Dedifferentiated amniotic fluid mesenchymal stem cell (primary cell): ENCODE data around the gene NDUFV1.
"Not testable (repeated sequence)": the region's sequence is repeated elsewhere in the genome, so short reads cannot be mapped to it uniquely, and the experiment has no call there.

ENCODE experiments used
- DNase-seq: peaks from one replicate; pipeline ENCODE4 v3.0.0-alpha.2; 2016; ENCODE audit errors: extremely low spot score

The NDUFV1 gene

GRCh38 chr11:67627812-67628624 is 21.3 kb downstream of the NDUFV1 start:
- DNase-seq = no peak

- DNase-seq = no peak
Measured at GRCh38 chr11:67628710-67629385, 22.1 kb downstream of the NDUFV1 start.

GRCh38 chr11:67629386-67630227 is 22.9 kb downstream of the NDUFV1 start, which contains the start of gene NUDT8:
Gene NUDT8, minus strand, starts transcription at chr11:67629937. Its CDS starts 26 bp downstream, at chr11:67629911.
- peak; percentile 71 for DNase-seq

DNA sequence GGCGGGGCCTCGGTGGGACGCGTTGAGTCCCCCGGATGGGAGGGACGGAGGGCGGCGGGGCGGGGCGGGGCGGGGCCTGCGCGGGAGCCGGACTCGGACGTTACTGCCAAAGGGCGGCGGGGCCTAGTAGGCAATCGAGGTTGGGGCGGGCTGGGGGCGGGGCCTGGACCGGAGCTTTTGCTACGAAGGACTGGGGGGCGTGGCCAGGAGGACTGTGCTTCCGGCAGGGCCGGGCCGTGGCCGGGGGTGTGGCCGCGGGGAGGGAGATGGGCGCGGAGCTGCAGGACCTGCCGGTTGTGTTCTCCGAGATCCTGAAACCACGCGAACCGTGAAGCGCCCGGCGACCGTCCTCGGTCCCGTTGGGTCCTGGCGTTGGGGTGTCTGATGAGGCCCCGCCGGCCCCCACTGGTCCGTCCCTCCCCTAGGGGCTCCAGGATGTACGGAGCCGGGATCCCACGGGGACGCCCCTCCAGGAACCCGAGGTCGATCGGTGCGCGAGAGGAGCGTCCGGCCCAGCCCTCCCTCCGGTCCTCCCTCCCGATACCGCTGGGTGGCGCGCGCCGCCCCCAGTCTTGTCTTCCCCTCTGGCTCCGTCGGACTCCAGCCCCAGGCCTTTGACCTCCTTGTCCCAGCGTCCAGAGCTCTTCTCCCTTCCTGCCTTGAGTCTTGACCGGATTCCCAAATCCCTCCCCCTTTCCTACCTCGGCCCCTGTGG is 23.6 kb downstream of the NDUFV1 start:
- DNase-seq = peak; percentile 97

GRCh38 chr11:67630943-67631331 is 24.2 kb downstream of the NDUFV1 start:
- no peak for DNase-seq

DNA sequence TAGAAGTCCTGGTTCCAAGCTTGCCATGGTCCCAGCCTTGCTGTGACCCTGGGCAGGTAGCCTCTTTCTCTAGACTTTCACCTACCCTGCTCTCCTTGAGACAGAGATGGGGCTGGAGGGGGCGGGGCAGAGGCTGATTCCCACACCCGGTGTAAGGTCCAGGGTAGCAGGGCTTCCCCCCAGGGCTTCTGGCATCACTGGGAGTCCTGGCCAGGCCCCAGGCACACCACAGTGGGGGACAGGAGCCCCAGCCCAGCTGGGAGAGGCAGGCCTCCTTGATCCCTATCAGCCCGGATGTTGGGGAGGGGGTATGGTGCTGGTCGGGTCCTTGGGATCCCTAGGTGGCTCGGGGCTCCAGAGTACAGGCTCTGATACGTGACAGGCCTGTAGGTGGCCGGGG is 24.7 kb downstream of the NDUFV1 start:
- no peak for DNase-seq

- DNase-seq = no peak
Measured at GRCh38 chr11:67631853-67632174, 25.1 kb downstream of the NDUFV1 start.

DNA sequence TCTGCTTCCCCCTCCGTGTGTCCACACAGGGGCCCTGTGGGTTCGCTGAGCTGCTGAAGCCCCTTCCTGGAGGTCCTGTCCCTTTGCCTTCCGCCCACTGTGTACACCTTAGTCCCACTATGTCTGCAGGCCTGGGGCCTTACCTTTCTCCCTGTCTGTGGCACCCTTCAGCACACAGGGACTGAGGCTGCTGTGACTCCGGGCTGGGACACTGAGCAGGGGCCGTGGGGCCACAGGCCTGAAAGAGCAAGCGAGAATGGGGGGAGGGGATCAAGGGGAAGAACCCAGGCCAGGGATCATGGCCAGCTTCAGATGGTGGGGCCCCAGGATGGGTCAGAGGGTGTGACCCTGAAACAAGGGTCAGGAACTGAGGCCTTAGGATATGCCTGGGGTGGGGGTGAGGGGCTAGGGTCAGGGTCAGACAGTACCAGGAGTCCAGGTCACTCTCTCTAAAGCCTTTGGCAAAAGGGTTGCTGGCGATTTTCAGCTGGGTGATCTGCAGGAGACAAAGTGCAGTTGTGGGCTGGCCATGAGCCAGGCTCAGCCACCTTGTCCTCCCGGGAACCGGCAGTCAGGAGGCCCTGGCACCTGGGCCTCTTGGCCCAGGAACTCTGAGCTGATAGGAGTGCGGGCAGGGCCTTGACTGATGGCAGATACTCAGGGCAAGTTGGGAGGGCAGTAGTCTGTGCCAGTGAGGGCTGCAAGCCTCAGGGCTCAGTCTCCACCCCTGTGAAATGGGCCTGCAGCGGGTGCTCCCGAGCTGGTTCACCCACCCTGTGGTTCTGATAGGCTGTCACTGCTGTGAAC is 25.6 kb downstream of the NDUFV1 start:
- no peak for DNase-seq

DNA sequence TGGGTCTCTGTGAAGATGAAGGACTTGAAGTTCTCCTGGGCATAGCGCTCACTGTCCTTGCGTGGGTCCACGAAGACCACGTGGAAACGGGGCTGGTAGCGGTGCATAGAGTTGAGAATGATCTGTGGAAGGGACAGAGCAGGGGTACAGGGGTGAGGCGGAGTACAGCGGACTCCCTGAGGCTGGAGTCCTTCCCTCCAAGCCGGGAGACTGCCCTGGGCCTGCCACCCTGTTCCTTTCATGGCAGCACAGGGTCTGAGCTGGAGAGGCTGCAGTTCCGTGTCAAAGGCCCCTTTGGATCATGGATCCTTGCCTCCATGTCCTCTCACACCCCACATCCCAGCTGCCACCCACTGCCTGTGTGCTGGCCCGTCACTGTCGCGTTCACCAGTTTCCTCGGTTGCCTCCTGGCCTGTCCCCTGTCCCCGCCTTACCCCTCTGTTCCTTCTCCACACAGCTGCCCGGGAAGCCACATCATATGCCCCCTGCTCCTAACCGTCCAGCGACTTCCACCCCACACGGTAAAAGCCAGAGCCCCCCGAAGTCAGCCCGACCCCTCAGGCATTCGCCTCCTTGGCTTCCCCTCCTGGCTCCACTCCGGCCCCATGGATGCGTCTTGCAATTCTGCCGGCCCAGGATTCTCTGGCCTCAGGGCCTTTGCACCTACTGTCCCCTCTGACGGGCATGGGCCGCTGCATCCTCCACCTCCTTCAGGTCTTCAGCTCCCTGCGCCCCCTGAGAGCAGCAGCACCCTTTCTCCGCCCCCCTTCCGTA is 26.4 kb downstream of the NDUFV1 start:
- DNase-seq = no peak

DNA sequence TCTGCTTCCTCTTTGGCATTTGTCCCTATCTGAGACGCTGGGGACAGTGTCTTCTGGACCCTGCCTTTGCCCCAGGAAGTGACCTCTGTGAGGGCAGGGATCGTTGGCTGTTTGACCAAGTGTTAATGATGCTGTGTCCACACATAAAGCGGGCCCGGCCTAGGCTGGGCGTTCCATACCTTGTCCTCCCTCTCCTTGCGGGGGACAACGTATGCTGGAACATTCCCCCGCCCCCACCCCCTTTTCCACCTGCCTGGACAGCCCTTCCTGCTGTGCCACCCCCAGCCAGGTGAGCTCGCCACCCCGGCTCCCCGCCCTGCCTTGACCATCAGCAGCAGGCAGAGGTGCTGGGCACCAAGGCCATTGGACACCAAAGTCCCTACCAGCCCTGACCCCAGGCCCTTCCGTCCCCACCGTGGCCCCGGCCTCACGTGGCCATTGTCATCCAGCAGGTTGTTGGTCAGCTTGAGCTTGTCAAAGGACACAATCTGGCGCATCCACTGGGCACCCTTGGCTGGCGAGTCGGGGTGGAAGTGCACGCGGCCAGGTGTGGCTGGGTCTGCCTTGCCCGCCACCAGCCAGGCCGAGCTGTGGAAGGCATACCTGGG is 27.1 kb downstream of the NDUFV1 start:
- DNase-seq = no peak

- no peak for DNase-seq
Measured at GRCh38 chr11:67634366-67635230, 27.9 kb downstream of the NDUFV1 start.

- DNase-seq = no peak
Measured at GRCh38 chr11:67635231-67635521, 28.4 kb downstream of the NDUFV1 start.

DNA sequence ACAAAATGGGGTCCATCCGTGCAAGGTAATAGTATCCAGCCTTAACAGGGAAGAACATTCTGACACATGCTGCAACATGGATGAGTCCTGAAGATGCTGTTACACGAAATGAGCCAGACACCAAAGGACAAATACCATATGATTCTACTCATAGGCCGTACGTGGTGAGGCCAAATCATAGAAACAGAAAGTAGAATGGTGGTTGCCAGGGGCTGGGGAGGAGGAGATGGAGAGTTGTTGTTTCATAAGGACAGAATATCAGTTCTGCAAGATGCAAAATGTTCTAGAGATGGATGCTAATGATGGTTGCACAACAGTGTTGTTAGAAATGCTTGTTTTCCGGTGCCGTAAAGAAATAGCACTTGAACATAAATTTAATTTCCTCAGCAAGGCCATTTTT is 30.2 kb downstream of the NDUFV1 start:
- DNase-seq = no peak

GRCh38 chr11:67637441-67637840 is 30.7 kb downstream of the NDUFV1 start:
- not testable (repeated sequence) for DNase-seq

DNA sequence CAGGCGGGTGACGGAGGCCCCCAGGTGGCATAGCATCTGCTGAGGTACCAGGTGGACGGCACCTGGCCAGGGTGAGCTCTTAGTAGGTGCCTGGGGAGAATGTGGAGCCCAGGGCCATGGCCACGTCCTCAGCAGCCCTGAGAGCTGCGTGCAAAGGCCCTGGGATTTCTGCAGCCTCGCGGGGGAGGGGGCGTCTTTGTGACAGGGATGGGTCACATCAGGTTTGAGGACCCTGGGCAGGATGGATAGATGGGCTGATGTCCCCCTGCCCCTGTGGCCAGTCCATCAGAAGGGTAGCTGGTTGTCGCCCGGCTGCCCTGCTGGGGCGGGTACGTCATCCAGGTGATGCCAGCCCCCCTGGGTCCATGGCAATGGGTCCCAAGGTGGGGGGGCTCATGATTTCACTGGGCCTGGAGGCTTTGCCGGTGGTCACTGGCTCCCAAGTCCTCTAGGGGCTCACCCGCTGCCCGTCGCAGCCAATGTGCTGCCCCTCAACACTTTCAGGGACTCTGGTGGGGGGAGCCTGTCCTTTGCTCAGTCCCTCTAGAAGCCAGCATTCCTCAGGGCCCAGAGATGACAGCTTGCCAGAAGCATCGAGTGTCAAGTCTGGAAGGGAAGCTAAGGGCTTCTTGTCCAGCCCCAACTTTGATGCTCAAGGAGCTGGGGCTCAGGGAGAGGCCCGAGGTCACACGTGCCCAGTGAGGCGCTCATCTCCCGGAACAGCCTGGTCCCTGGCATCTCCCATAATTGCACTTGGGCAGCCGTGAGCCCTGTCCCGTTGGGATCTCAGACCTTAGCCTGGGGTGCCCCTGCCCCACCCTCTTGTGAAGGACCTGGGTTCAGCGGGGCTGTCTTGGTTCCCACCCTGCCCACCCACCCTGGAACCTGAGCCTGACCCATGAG is 32.0 kb downstream of the NDUFV1 start:
- DNase-seq = no peak

DNA sequence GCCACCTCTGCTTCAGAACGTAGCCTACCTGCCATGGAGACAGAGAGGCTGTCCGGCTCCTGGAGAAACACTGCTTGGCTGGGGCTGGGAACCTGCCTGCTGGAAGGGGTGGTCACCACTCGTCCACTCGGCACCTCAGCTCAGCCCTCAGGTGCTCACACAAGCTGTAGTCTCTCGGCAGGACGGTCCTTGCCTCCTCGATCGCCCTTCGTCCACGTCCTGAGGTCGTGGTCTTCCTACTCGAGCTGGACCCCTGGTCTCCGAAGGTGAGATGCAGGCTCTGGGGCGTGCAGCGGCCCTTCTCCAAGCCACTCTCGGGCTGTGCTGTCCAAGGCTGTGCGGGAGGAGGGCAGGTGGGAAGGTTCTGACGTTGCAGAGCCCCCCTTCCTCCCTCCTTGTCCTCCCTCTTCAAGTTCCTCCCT is 32.7 kb downstream of the NDUFV1 start, which contains the start of gene TBX10:
TSS of gene TBX10 (minus strand) at position 326 of the 422 bp plus-strand sequence. CDS start at position 35, 291 bp downstream.
- no peak for DNase-seq

DNA sequence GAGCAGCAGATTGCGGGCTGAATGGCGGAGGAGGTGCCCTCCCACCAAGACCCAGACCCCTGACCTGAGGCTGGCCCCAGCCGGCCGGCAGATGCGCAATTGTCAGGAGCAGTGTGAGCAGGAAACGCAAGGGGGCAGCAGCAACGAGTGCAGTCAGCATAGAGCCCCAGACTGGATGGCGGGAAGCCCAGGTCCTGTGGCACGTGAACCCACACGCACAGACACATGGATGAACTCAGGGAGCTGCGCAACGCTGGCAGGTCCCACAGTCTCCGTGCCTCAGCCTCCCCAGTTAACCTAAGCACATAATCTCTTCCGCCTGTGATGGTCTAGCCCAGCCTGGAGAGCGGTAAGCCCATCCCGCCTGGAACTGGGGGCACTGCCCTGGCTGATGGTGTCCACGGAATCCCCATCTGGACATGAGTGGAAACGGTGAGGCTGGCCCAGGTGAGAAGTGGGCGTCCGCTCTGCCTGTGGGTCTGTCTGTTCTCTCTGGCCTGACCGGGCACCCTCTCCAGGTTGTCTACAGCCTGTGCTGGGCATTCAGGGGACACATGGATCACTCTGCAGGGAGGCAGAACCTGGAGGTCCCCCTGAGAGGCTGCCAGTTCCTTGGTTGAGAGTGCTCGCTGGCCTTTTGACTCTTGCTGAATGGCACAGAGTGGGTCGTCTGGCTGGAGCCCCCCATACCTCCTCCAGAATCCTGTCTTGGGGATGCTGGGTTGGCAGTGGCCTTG is 33.5 kb downstream of the NDUFV1 start:
- peak; percentile 42 for DNase-seq
